Adrenal gland (tissue), 5 donors: Measurements from ENCODE around the gene REXO2.

Experiments used
- POLR2A ChIP-seq, 2 donors: fragments of 450-650 bp; IDR thresholded peaks; one replicate each; pipeline ENCODE4 v1.6.1; 2017; ENCODE audit warnings: antibody characterized with exemption in 2 of 2, mild to moderate bottlenecking in 2 of 2, moderate library complexity in 1 of 2
- TF ChIP-seq, protein P1 (sequence below), 6 experiments: fragments of 450-650 bp in 4 of 6; fragments of 200-600 bp in 2 of 6; sonication (generic) in 1 of 6; IDR thresholded peaks; 1 replicate in 5 of 6; 2 replicates in 1 of 6; pipeline versions ENCODE4 v1.5.1 to v1.8.0; 2016 to 2021; ENCODE audit warnings: antibody characterized with exemption in 6 of 6, mild to moderate bottlenecking in 2 of 6, moderate library complexity in 1 of 6
- donor health status: DM: no; HTN: no; CAD: no.

DNA sequence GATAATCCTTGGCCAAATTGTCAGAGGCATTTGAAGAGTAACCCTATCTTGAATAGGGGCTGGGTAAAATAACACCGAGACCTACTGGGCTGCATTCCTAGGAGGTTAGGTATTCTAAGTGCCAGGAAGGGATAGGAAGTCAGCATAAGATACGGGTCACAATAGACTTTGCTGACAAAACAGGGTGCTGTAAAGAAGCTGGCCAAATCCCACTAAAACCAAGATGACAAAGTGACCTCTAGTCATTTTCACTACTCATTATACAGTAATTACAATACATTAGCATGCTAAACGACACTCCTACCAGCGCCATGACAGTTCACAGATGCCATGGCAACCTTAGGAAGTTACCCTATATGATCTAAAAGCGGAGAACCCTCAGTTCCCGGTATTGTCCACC, 964 bp upstream of the REXO2 start:
- TF ChIP-seq, protein P1, sequence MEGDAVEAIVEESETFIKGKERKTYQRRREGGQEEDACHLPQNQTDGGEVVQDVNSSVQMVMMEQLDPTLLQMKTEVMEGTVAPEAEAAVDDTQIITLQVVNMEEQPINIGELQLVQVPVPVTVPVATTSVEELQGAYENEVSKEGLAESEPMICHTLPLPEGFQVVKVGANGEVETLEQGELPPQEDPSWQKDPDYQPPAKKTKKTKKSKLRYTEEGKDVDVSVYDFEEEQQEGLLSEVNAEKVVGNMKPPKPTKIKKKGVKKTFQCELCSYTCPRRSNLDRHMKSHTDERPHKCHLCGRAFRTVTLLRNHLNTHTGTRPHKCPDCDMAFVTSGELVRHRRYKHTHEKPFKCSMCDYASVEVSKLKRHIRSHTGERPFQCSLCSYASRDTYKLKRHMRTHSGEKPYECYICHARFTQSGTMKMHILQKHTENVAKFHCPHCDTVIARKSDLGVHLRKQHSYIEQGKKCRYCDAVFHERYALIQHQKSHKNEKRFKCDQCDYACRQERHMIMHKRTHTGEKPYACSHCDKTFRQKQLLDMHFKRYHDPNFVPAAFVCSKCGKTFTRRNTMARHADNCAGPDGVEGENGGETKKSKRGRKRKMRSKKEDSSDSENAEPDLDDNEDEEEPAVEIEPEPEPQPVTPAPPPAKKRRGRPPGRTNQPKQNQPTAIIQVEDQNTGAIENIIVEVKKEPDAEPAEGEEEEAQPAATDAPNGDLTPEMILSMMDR (IDR thresholded peaks at IDR 0.05), result no peak
- TF ChIP-seq POLR2A (IDR thresholded peaks at IDR 0.05), result no peak
